ENCODE results near the gene CAMSAP1.

The CAMSAP1 gene

DNA sequence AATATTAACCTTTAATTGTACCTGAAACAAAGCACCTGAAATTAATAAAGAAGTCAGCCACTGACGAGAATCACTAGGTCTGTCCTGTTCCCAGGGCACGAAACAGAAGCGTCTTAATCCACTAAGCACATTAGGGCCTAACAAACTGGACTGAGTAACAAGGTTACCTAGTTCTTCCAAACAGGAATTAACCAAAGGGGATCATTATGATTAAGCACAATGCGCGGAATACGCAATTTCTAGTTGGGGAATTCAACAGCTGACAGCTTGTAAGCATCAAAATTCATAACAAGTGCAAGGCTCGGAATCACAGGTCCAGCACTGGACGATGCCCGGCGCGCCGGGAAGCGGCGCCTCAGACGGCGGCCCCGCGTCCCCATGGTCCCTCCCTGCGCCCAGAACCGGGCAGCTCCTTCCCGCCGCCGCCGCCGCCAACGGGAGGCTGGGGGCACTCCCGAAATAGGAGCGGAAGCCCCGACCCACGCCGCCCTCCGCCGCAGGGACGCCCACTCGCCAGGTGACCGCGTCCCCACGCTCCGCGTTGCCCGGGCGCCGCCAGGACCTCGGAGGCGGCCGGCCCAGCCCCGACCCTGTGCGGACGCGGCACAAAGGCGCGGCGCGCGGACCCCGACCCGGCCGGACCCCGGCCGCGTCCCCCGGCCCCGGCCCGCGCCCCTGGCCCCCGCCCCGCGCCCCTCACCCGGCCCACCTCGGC is 898 bp downstream of the CAMSAP1 start:
- Mint-ChIP-seq H3K27me3 (ENCODE audit: low read depth, poor library complexity) (peaks cover 6% of the 10 kb centered on the region), H3K4me3 (peak overlapping the region; percentile 90), H3K9me3 (peaks cover 63% of the 10 kb centered on the region), H3K36me3 (ENCODE audit: low read depth) (peaks cover 78% of the 10 kb centered on the region), H3K4me1 (peaks cover 52% of the 10 kb centered on the region), H3K27ac (peak overlapping the region; percentile 81)
- TF ChIP-seq, protein P1, sequence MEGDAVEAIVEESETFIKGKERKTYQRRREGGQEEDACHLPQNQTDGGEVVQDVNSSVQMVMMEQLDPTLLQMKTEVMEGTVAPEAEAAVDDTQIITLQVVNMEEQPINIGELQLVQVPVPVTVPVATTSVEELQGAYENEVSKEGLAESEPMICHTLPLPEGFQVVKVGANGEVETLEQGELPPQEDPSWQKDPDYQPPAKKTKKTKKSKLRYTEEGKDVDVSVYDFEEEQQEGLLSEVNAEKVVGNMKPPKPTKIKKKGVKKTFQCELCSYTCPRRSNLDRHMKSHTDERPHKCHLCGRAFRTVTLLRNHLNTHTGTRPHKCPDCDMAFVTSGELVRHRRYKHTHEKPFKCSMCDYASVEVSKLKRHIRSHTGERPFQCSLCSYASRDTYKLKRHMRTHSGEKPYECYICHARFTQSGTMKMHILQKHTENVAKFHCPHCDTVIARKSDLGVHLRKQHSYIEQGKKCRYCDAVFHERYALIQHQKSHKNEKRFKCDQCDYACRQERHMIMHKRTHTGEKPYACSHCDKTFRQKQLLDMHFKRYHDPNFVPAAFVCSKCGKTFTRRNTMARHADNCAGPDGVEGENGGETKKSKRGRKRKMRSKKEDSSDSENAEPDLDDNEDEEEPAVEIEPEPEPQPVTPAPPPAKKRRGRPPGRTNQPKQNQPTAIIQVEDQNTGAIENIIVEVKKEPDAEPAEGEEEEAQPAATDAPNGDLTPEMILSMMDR (IDR thresholded peaks at IDR 0.05): no peak
- no peak for DNase-seq

DNA sequence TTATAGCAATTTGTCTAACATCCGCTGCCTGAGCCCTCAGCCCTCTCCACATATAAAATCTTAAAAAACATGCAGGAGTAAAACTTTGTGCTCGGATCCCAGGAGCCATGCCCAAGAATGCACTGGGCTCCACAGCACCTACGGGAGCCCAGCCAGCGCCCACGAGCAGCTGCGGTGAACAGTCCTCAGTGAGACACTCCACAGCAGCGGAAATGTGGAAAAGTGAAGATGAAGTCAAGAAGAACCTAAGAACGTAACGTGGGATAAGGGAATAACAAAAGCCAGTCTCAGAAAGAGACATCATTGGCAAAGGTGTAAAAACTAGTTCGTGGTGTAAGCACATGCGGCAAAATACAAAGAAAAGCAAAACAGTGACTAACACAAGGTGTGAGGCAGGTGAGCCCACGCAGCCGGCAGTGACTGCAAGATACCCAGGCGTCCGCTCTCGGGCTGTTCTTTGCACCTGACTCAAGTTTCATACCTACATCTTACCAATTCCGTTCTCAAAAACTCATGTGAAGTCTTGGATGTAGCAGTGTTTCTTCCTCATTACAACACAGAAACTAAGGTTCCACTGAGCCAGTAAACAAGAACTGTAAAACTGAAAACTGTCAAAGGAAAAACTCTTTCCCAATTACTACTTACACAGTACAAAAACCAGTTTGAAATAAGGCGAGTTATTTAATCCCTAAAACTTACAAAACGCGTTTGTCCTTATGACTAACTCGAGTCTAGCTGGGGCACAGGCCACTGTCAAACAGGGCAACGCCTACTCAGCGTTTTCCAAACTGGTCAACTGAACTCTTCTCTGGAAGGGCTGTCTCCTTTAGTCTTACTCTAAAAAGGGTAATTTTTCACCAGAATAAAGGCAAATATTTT is 1.7 kb downstream of the CAMSAP1 start:
- no peak for DNase-seq
- peaks cover 4% of the 10 kb centered on the region for H3K27me3 Mint-ChIP-seq (ENCODE audit: low read depth, poor library complexity)
- H3K27ac Mint-ChIP-seq: peak overlapping the region; percentile 81
- TF ChIP-seq, protein P1 (IDR thresholded peaks at IDR 0.05): no peak
- H3K4me1 Mint-ChIP-seq: peaks cover 52% of the 10 kb centered on the region
- H3K9me3 Mint-ChIP-seq: peaks cover 63% of the 10 kb centered on the region
- H3K36me3 Mint-ChIP-seq (ENCODE audit: low read depth): peaks cover 77% of the 10 kb centered on the region
- peak overlapping the region; percentile 90 for H3K4me3 Mint-ChIP-seq

DNA sequence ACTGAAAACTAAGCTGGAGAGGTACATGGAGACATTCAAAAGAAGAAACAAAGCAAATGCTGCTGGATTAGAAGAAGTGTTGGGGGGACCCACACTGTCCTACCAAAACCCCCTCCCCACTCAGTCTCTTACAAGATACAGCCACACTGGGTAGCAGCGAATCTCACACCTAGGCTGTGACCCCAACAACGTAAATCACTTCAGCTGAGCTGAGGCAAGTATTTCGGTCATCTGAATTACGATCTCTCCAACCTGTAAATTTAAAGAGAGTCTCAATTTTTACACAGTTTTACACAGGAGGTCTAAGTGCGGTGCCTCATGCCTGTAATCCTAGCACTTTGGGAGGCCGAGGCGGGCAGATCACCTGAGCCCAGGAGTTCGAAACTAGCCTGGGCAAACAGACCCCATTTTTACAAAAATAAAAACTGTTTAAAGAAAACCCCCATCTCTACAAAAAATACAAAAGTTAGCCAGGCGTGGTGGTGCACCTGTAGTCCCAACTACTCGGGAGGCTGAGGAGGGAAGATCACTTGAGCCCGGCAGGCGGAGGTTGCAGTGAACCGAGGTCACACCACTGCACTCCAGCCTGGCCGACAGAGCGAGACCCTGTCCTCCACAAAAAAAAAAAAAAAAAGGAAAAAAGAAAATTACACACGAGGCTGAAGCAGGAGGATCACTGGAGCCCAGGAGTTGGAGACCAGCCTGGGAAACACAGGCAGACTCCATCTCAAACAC is 3.4 kb downstream of the CAMSAP1 start:
- Mint-ChIP-seq H3K9me3 (peaks cover 63% of the 10 kb centered on the region), H3K36me3 (ENCODE audit: low read depth) (peaks cover 76% of the 10 kb centered on the region), H3K27ac (peak overlapping the region; percentile 13), H3K4me1 (peaks cover 42% of the 10 kb centered on the region), H3K4me3 (peak overlapping the region; percentile 60), H3K27me3 (ENCODE audit: low read depth, poor library complexity) (peaks cover 4% of the 10 kb centered on the region)
- TF ChIP-seq, protein P1 (IDR thresholded peaks at IDR 0.05): no peak
- DNase-seq: no peak

DNA sequence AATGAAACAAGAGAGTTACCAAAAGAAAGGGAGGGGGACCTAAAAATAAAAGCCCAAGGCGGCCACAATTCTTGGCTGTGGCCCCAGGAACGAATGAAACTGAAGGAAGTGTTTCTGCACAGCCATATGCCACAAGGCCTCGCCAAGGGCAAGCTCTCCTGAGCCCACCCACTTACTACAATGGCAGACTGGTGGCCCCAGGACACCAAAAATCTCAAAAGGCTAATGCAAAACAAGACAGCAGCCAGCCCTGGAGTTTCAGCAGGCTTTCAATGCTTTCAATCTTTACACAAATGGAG is 4.0 kb downstream of the CAMSAP1 start:
- H3K36me3 Mint-ChIP-seq (ENCODE audit: low read depth): peaks cover 76% of the 10 kb centered on the region
- H3K27me3 Mint-ChIP-seq (ENCODE audit: low read depth, poor library complexity): peaks cover 4% of the 10 kb centered on the region
- TF ChIP-seq, protein P1 (IDR thresholded peaks at IDR 0.05): no peak
- H3K9me3 Mint-ChIP-seq: peaks cover 63% of the 10 kb centered on the region
- DNase-seq: no peak
- peak overlapping the region; percentile 60 for H3K4me3 Mint-ChIP-seq
- peaks cover 35% of the 10 kb centered on the region for H3K4me1 Mint-ChIP-seq
- H3K27ac Mint-ChIP-seq: no peak overlapping the region

DNA sequence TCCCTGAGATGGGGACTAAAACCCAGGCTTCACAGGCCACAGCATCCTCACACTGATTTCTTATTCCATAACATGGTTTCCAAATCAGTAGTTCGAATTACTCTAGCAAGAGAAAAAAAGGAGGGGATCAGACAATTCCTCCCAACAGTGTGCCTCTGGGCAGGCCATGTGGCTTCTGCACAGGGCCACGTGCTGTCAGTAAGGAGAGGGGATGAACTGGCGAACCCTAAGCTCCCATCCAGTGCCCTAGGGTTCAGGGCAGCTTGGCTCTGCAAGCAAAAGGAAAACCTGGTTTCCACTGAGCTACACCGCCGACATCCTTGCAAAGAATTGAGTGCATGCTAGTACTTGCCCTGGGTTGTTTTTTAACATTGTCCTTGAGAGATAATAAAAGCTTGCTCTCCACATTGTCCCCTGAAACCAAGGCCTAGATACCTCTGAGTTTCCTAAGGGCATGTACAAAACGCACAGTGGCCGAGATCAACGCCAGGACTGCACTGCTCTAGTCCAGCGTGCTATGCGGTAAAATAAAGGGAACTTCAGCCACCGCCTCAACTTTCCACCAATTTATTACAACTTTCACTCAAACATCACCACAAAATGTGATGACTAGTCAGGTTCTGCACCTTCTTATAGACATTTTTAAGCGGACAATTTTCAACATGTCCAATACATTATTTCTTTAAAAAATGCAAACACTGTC is 4.5 kb downstream of the CAMSAP1 start:
- Mint-ChIP-seq H3K36me3 (ENCODE audit: low read depth) (peaks cover 80% of the 10 kb centered on the region), H3K9me3 (peaks cover 67% of the 10 kb centered on the region), H3K27ac (no peak overlapping the region), H3K27me3 (ENCODE audit: low read depth, poor library complexity) (peaks cover 4% of the 10 kb centered on the region), H3K4me3 (no peak overlapping the region), H3K4me1 (peaks cover 34% of the 10 kb centered on the region)
- no peak for DNase-seq
- TF ChIP-seq, protein P1 (IDR thresholded peaks at IDR 0.05): no peak

Measured in nephron progenitor cell (in vitro differentiated cells).